ENCODE data around the gene ANTXRL. TPM values are rescaled to one million over a fixed set of nuclear protein-coding genes. Genes with fewer than 3 reads are reported as not detected.

Gene ANTXRL
- polyA plus RNA-seq, 1 donor from 2014 or later: not detected

GRCh38 chr10:46285966-46286620 is 704 bp upstream of the ANTXRL start:
- Histone ChIP-seq H3K27me3 (ENCODE audit: insufficient read depth, low read depth, low read length) (peaks cover 50% of the 10 kb centered on the region), H2AFZ (ENCODE audit: low read depth, low read length) (no peak overlapping the region), H4K20me1 (ENCODE audit: insufficient read depth) (no peaks in the 10 kb centered on the region), H3K9ac (ENCODE audit: low read length) (no peak overlapping the region), H3K4me2 (ENCODE audit: low read length) (no peak overlapping the region), H3K4me3 (ENCODE audit: low read length) (no peak overlapping the region), H3K9me2 (ENCODE audit: insufficient read depth, low read length) (no peaks in the 10 kb centered on the region), H3K27ac (ENCODE audit: low read length) (no peak overlapping the region), H3K36me3 (ENCODE audit: insufficient read depth, low read length) (no peaks in the 10 kb centered on the region), H3F3A (ENCODE audit: insufficient read depth, low read length, poor library complexity, severe bottlenecking) (no peaks in the 10 kb centered on the region), H3K79me2 (replicated peaks; ENCODE audit: insufficient read depth, low read length) (no peaks in the 10 kb centered on the region), H3K9me3 (ENCODE audit: low read length) (no peaks in the 10 kb centered on the region)
- TF ChIP-seq SMC3 (conservative IDR thresholded peaks at IDR 0.05; ENCODE audit: poor library complexity): no peak
- TF ChIP-seq MXI1 (conservative IDR thresholded peaks at IDR 0.05; ENCODE audit: poor library complexity, severe bottlenecking): no peak
- TF ChIP-seq TAF1 (IDR thresholded peaks at IDR 0.05; ENCODE audit: low read depth): no peak
- TF ChIP-seq POLR2AphosphoS5 (IDR thresholded peaks at IDR 0.05): no peak
- no peak for TF ChIP-seq RAD21 (conservative IDR thresholded peaks at IDR 0.05)
- no peak for TF ChIP-seq REST (IDR thresholded peaks at IDR 0.05; ENCODE audit: borderline replicate concordance)

GRCh38 chr10:46287846-46288477 is 1.2 kb downstream of the ANTXRL start:
- Histone ChIP-seq H3K9me2 (ENCODE audit: insufficient read depth, low read length) (no peaks in the 10 kb centered on the region), H3K27ac (ENCODE audit: low read length) (no peak overlapping the region), H3K79me2 (replicated peaks; ENCODE audit: insufficient read depth, low read length) (no peaks in the 10 kb centered on the region), H2AFZ (ENCODE audit: low read depth, low read length) (no peak overlapping the region), H3K4me2 (ENCODE audit: low read length) (no peak overlapping the region), H3K27me3 (ENCODE audit: insufficient read depth, low read depth, low read length) (peaks cover 34% of the 10 kb centered on the region), H3K9me3 (ENCODE audit: low read length) (no peaks in the 10 kb centered on the region), H4K20me1 (ENCODE audit: insufficient read depth) (no peaks in the 10 kb centered on the region), H3K4me3 (ENCODE audit: low read length) (no peak overlapping the region), H3K36me3 (ENCODE audit: insufficient read depth, low read length) (no peaks in the 10 kb centered on the region), H3K9ac (ENCODE audit: low read length) (no peak overlapping the region), H3F3A (ENCODE audit: insufficient read depth, low read length, poor library complexity, severe bottlenecking) (no peaks in the 10 kb centered on the region)
- no peak for TF ChIP-seq EP300 (conservative IDR thresholded peaks at IDR 0.05; ENCODE audit: poor library complexity, severe bottlenecking)
- no peak for TF ChIP-seq CTCF (IDR thresholded peaks at IDR 0.05; ENCODE audit: poor library complexity, severe bottlenecking)
- no peak for TF ChIP-seq MXI1 (conservative IDR thresholded peaks at IDR 0.05; ENCODE audit: poor library complexity, severe bottlenecking)
- no peak for TF ChIP-seq RAD21 (conservative IDR thresholded peaks at IDR 0.05)
- TF ChIP-seq SMC3 (conservative IDR thresholded peaks at IDR 0.05; ENCODE audit: poor library complexity): no peak
- TF ChIP-seq TAF1 (IDR thresholded peaks at IDR 0.05; ENCODE audit: low read depth): no peak
- TF ChIP-seq EZH2 (IDR thresholded peaks at IDR 0.05; ENCODE audit: borderline replicate concordance, insufficient read depth, low read length, poor library complexity, severe bottlenecking): no peak
- no peak for TF ChIP-seq POLR2AphosphoS5 (IDR thresholded peaks at IDR 0.05)
- no peak for TF ChIP-seq REST (IDR thresholded peaks at IDR 0.05; ENCODE audit: borderline replicate concordance)

Data from neural cell (in vitro differentiated cells).